GM18868 (cell line): ENCODE data around the gene LYZL1.
"Not testable (repeated sequence)": the region's sequence is repeated elsewhere in the genome, so short reads cannot be mapped to it uniquely, and the experiment has no call there.

Experiments
- ATAC-seq: cut with Tn5 transposase; IDR thresholded peaks from one replicate; pipeline ENCODE4 v1.9.1; 2021; ENCODE audit warnings: mild to moderate bottlenecking, moderate library complexity; ENCODE audit not compliant: unreplicated experiment

The LYZL1 gene

DNA sequence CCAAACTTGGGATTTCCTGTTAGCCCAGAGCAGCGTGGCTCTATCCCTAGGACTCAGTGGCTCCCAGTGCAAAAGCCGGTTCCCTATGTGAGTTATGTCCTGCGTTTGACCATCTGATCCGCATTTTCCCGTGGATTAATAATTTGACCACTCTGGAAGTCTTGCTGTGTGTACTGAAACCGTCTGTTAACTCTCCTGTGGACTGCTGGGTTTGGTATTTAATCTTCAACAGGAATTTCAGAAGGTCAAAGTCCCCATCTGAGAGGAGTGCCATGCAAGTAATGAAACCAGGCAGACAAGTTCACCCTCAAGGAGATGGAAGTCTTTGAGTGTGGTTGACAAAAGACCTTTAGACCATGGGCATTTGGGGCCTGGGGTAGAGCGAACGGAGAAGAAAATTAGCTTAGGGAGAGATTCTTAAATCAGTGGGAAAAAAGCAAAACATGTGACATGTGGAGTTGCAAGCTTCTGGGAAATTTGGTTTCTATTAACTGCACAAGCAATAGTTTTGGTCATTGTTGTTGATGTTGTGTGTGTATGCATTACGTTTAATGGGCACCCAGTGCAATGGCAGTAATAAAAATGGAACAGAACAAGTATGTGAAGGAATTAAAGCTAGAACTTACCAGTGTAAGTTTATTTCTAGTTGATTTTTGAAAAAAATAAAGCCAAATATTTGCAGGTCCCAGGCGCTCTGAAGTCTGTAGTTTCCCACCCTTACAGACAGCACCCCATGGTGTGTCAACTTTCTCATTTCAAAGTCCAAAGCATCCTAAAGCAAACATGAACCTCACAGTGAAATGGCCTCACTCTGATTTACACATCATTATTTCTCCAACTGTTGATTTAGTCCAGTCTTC lies 38.2 kb downstream of the LYZL1 start:
- no peak for ATAC-seq

- no peak for ATAC-seq
These were observed 38.9 kb downstream of the LYZL1 start for GRCh38 chr10:29327746-29328102.

GRCh38 chr10:29328983-29329382 lies 40.1 kb downstream of the LYZL1 start:
- ATAC-seq = no peak

GRCh38 chr10:29329420-29329819 lies 40.5 kb downstream of the LYZL1 start:
- no peak for ATAC-seq

- no peak for ATAC-seq
These were observed 43.3 kb downstream of the LYZL1 start for GRCh38 chr10:29332061-29332760.

GRCh38 chr10:29332761-29333148 lies 43.9 kb downstream of the LYZL1 start:
- no peak for ATAC-seq

DNA sequence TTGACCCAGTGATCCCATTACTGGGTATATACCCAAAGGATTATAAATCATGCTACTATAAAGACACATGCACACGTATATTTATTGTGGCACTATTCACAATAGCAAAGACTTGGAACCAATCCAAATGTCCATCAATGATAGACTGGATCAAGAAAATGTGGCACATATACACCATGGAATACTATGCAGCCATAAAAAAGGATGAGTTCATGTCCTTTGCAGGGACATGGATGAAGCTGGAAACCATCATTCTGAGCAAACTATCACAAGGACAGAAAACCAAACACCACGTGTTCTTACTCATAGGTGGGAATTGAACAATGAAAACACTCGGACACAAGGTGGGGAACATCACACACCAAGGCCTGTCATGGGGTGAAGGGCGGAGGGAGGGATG lies 48.7 kb downstream of the LYZL1 start:
- not testable (repeated sequence) for ATAC-seq

- ATAC-seq = no peak
These were observed 54.8 kb downstream of the LYZL1 start for GRCh38 chr10:29343607-29344038.

GRCh38 chr10:29344073-29344820 lies 55.4 kb downstream of the LYZL1 start:
- no peak for ATAC-seq

GRCh38 chr10:29345144-29345909 lies 56.5 kb downstream of the LYZL1 start:
- no peak for ATAC-seq

- no peak for ATAC-seq
These were observed 57.0 kb downstream of the LYZL1 start for GRCh38 chr10:29345910-29346209.

- ATAC-seq = no peak
These were observed 57.6 kb downstream of the LYZL1 start for GRCh38 chr10:29346296-29347001.

DNA sequence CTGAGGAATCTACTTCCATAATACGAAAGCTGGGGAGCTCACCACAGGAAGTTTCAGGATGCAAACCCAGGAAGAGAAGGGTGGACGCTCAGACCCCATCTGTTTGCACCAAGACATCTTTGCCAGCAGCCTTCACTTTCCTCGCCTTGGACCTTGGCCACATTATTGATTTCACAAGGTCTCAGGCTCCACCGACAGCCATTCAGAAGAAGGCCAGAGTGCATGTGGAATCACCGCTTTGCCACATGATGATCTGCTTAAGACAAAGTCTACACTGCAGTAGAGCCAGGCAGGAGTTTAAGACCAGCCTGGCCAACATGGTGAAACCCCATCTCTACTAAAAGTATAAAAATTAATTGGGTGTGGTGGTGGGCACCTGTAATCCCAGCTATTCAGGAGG lies 60.0 kb downstream of the LYZL1 start:
- no peak for ATAC-seq

- no peak for ATAC-seq
These were observed 64.4 kb downstream of the LYZL1 start for GRCh38 chr10:29353305-29353704.

DNA sequence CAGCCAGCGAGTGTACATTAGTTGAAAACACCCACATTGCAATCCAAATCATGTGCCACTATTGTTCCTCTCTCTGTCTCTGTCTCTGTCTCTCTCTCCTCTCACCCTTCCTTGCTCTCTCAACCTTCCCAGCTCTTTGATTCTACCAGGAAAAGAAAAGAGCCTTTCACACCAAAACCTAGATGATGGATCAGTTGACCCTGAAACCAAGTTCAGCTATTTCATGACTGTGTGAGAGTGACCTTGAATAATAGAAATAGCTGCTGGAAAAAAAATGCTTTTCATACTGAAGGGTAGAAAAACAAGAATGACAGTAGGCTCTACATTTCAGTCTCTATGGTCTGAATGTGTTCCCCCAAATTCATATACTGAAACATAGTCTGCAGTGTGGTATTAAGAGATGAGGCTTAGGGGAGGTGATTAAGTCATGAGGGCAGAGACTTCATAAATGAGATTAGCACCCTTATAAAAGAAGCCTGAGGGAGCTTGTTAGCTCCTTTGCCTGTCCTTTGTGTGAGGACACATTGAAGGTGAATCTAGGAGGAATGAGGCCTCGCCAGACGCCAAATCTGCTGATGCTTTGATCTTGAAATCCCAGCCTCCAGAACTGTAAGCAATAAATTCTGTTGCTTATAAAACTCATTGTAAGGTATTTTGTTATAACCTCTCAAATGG lies 65.2 kb downstream of the LYZL1 start:
- ATAC-seq = no peak

- ATAC-seq = no peak
These were observed 66.6 kb downstream of the LYZL1 start for GRCh38 chr10:29355411-29355991.

DNA sequence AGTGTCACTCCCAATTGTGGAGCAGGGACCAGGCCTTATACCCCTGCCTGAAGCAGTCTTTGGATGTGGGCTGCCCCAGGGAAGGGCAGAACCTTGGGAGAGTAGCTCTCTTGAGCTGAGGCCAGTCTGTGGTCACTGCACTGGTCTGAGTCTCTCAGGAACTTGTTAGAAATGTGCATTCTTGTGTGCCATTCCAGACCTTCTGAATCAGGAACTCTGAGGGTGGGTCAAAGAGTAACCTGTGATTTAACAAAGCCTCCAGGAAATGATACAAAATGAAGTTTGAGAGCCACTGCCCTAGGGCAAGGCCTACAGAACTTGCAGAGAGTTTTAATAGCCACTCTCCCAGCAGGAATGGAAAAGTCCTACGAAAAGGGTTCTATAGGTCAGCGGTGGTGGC lies 68.1 kb downstream of the LYZL1 start:
- ATAC-seq = no peak

GRCh38 chr10:29358010-29358616 lies 69.2 kb downstream of the LYZL1 start:
- no peak for ATAC-seq

- ATAC-seq = not testable (repeated sequence)
These were observed 71.5 kb downstream of the LYZL1 start for GRCh38 chr10:29360215-29360853.
